ENCODE measurements around the gene CAMK1D. TPM values are rescaled to one million over a fixed set of nuclear protein-coding genes. Genes with fewer than 3 reads are reported as not detected.

The CAMK1D gene
- total RNA-seq, 1 donor from 2014 or later: 58.8 TPM

- TF ChIP-seq CTCF (IDR thresholded peaks at IDR 0.05): no peak
- intact Hi-C loops (cut with micrococcal nuclease): no loop called here
- Mint-ChIP-seq H3K27me3 (no peaks in the 10 kb centered on the region), H3K9me3 (peaks cover 3% of the 10 kb centered on the region), H3K4me1 (peaks cover 42% of the 10 kb centered on the region), H3K4me3 (no peak overlapping the region), H3K27ac (no peak overlapping the region), H3K36me3 (ENCODE audit: low read depth) (peaks cover 21% of the 10 kb centered on the region)
- DNase-seq (no peak), ATAC-seq (ENCODE audit: low read depth) (no peak)
- ChIA-PET POLR2A (no interaction called here), CTCF (no interaction called here)
Measured at GRCh38 chr10:12743941-12744340, 394.6 kb downstream of the CAMK1D start.

GRCh38 chr10:12748186-12748585 lies 398.8 kb downstream of the CAMK1D start:
- Mint-ChIP-seq H3K4me1 (peaks cover 10% of the 10 kb centered on the region), H3K4me3 (no peak overlapping the region), H3K27me3 (no peaks in the 10 kb centered on the region), H3K27ac (no peak overlapping the region), H3K9me3 (no peaks in the 10 kb centered on the region), H3K36me3 (ENCODE audit: low read depth) (peaks cover 39% of the 10 kb centered on the region)
- intact Hi-C loops (cut with micrococcal nuclease): no loop called here
- DNase-seq: no peak
- no peak for ATAC-seq (ENCODE audit: low read depth)
- ChIA-PET POLR2A (no interaction called here), CTCF (no interaction called here)
- no peak for TF ChIP-seq CTCF (IDR thresholded peaks at IDR 0.05)

GRCh38 chr10:12749760-12750478 lies 400.6 kb downstream of the CAMK1D start:
- DNase-seq: no peak
- Mint-ChIP-seq H3K9me3 (no peaks in the 10 kb centered on the region), H3K36me3 (ENCODE audit: low read depth) (peaks cover 40% of the 10 kb centered on the region), H3K4me3 (no peak overlapping the region), H3K27me3 (no peaks in the 10 kb centered on the region), H3K4me1 (no peaks in the 10 kb centered on the region), H3K27ac (no peak overlapping the region)
- no peak for ATAC-seq (ENCODE audit: low read depth)
- intact Hi-C loops (cut with micrococcal nuclease): no loop called here
- ChIA-PET CTCF (no interaction called here), POLR2A (no interaction called here)
- no peak for TF ChIP-seq CTCF (IDR thresholded peaks at IDR 0.05)

GRCh38 chr10:12750526-12751201 lies 401.3 kb downstream of the CAMK1D start:
- H3K27ac Mint-ChIP-seq: no peak overlapping the region
- TF ChIP-seq CTCF (IDR thresholded peaks at IDR 0.05): no peak
- DNase-seq (no peak), ATAC-seq (ENCODE audit: low read depth) (no peak)
- ChIA-PET POLR2A (no interaction called here), CTCF (no interaction called here)
- no peaks in the 10 kb centered on the region for H3K27me3 Mint-ChIP-seq
- H3K36me3 Mint-ChIP-seq (ENCODE audit: low read depth): peaks cover 42% of the 10 kb centered on the region
- H3K4me1 Mint-ChIP-seq: no peaks in the 10 kb centered on the region
- intact Hi-C loops (cut with micrococcal nuclease): no loop called here
- H3K9me3 Mint-ChIP-seq: no peaks in the 10 kb centered on the region
- no peak overlapping the region for H3K4me3 Mint-ChIP-seq

- Mint-ChIP-seq H3K36me3 (ENCODE audit: low read depth) (peaks cover 39% of the 10 kb centered on the region), H3K4me1 (no peaks in the 10 kb centered on the region), H3K4me3 (no peak overlapping the region), H3K9me3 (no peaks in the 10 kb centered on the region), H3K27me3 (no peaks in the 10 kb centered on the region), H3K27ac (no peak overlapping the region)
- CTCF ChIA-PET: no interaction called here
- intact Hi-C loops (cut with micrococcal nuclease): no loop called here
- TF ChIP-seq CTCF (IDR thresholded peaks at IDR 0.05): no peak
- DNase-seq (no peak), ATAC-seq (ENCODE audit: low read depth) (no peak)
- POLR2A ChIA-PET: no interaction called here
Measured at GRCh38 chr10:12755075-12755474, 405.7 kb downstream of the CAMK1D start.

Measured in activated B cell treated with CpG ODN at 0.5 μM for 24 hours (primary cell).